Pancreas (tissue), 10 donors: ENCODE results near the gene CMTM8. TPM values are rescaled to one million over a fixed set of nuclear protein-coding genes. Genes with fewer than 3 reads are reported as not detected.

ENCODE experiments used
- ATAC-seq, 4 donors: fragments of 200-7000 bp; cut with Tn5 transposase; one replicate each; pipeline versions ENCODE4 v1.8.0 to v1.9.1; 2020; ENCODE audit warnings: mild to moderate bottlenecking in 4 of 4, moderate library complexity in 4 of 4
- DNase-seq, 6 donors: peaks; one replicate each; pipeline ENCODE4 v3.0.0-alpha.2; 2020
- FAIRE-seq: peaks from 2 replicates; lab custom pipeline; 2012; peaks lifted over from hg19 to GRCh38; lab: Jason Lieb, UNC
- H3K27ac ChIP-seq, 4 donors: fragments of 200-600 bp; sonication (generic); 1 replicate in 3 of 4; 2 replicates in 1 of 4; pipeline versions ENCODE4 v1.5.0 to v1.8.0; 2020
- H3K27me3 ChIP-seq, 4 donors: fragments of 200-600 bp; one replicate each; pipeline ENCODE4 v1.8.0; 2021
- H3K36me3 ChIP-seq, 3 donors: fragments of 200-600 bp; sonication (generic) in 1 of 3; one replicate each; pipeline versions ENCODE4 v1.5.0 to v1.8.0; 2020 to 2021
- H3K4me1 ChIP-seq, 3 donors: fragments of 200-600 bp; one replicate each; pipeline ENCODE4 v1.8.0; 2021
- H3K4me3 ChIP-seq, 4 donors: fragments of 200-600 bp; sonication (generic) in 2 of 4; one replicate each; pipeline versions ENCODE4 v1.5.0 to v1.8.0; 2020 to 2021
- H3K9me3 ChIP-seq, 4 donors: fragments of 200-600 bp; one replicate each; pipeline ENCODE4 v1.8.0; 2021
- CTCF ChIP-seq, 4 donors: fragments of 200-600 bp; sonication (generic) in 3 of 4; IDR thresholded peaks; one replicate each; pipeline versions ENCODE4 v1.5.0 to v1.8.0; 2021; ENCODE audit warnings: antibody characterized with exemption in 4 of 4
- WGBS, 2 donors: extraction: QIAGEN DNeasy Blood & Tissue Kit; methylation state at CpG; one replicate each; pipeline ENCODE4 v1.1.7; 2013; 5-methylcytosine and 5-hydroxymethylcytosine counted together
- intact Hi-C, 3 donors: fragments of 100-400 bp; cut with DNase I; formaldehyde crosslinking; loops; one replicate each; pipeline versions ENCODE4 v1.11.1 to v1.14.2; 2022
- polyA plus RNA-seq, 2 donors: library from polyadenylated mRNA; stranded (reverse); fragments of 200-250 nt; gene quantifications; one replicate each; pipeline ENCODE4 v1.2.3, GENCODE V29; 2013
- total RNA-seq, 6 donors: library from RNA; stranded (reverse); fragmentation: NEBNext Ultra II Directional in 4 of 6; extraction: Animal tissue kit (Norgen Biotek cat#: 25700) in 4 of 6; gene quantifications; one replicate each; pipeline versions ENCODE4 v1.2.1 to v1.2.4, GENCODE V29; 2021 to 2023
- donor health status: healthy with polysubstance abuse.
- donor health status: DM: no; HTN: no; CAD: no; lungs with moderate emphysema.
- donor health status: DM: no; HTN: no; CAD: no.
- donor health status: control.
- donor health status: control.
- donor health status: Bipolar disorder and iron deficiency.
- donor health status: DM: yes; HTN: yes; CAD: no.
- donor health status: DM: no; HTN: no; CAD: no.
- donor health status: DM: no; HTN: no; CAD: no.
- donor health status: DM: yes; HTN: yes; CAD: no.

The CMTM8 gene
- total and polyA plus RNA-seq, 8 donors, result 11.0 to 23.7 (median 16.7) TPM

GRCh38 chr3:32257042-32257441, 18.6 kb downstream of the CMTM8 start:
- Histone ChIP-seq H3K36me3 (no peaks in the 10 kb centered on the region), H3K4me1 (no peaks in the 10 kb centered on the region), H3K27me3 (no peaks in the 10 kb centered on the region), H3K9me3 (no peaks in the 10 kb centered on the region), H3K4me3 (no peak overlapping the region), H3K27ac (no peak overlapping the region)
- no peak for ATAC-seq
- FAIRE-seq, result no peak
- TF ChIP-seq CTCF (IDR thresholded peaks at IDR 0.05), result no peak
- intact Hi-C loops, result no loop called here
- DNase-seq, result no peak
- 97 to 100% methylated on average over 3 of the region's 3 CpGs for WGBS, 2 donors

- no peaks in the 10 kb centered on the region for H3K27me3 ChIP-seq
- intact Hi-C loops, result no loop called here
- H3K9me3 ChIP-seq, result no peaks in the 10 kb centered on the region
- no peaks in the 10 kb centered on the region for H3K4me1 ChIP-seq
- ATAC-seq (peak in 3 of 4 donors; percentile 37 to 54 (median 46)), DNase-seq (no peak), FAIRE-seq (no peak)
- WGBS, 2 donors, result 58 to 64% methylated on average over 6 of the region's 6 CpGs
- no peaks in the 10 kb centered on the region for H3K36me3 ChIP-seq
- no peak overlapping the region for H3K4me3 ChIP-seq
- TF ChIP-seq CTCF (IDR thresholded peaks at IDR 0.05), result no peak
- H3K27ac ChIP-seq, result no peak overlapping the region
Observed at GRCh38 chr3:32257641-32258438, 19.4 kb downstream of the CMTM8 start.

DNA sequence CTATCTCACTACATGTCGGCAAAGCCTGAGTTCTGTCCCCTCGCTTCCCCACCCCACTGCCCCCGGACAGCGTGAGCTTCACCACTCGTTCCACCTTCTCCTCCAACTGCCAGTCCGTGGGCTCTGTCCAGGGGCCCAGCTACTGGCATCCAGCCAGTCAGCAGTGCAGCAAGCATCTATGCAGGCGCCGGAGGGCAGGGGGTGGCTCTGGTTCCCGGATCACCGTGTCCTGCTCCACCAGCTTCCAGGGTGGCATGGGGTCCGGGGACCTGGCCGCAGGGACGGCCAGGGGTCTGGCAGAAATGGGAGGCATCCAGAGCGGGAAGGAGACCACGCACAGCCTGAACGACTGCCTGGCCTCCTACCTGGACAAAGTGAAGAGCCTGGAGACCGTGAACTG, 20.4 kb downstream of the CMTM8 start:
- no peak for TF ChIP-seq CTCF (IDR thresholded peaks at IDR 0.05)
- H3K36me3 ChIP-seq, result no peaks in the 10 kb centered on the region
- FAIRE-seq, result no peak
- no peak for ATAC-seq
- H3K9me3 ChIP-seq, result no peaks in the 10 kb centered on the region
- H3K27ac ChIP-seq, result no peak overlapping the region
- H3K4me3 ChIP-seq, result no peak overlapping the region
- WGBS, 2 donors, result 91 to 93% methylated on average over 17 of the region's 17 CpGs
- no peaks in the 10 kb centered on the region for H3K4me1 ChIP-seq
- intact Hi-C loops, result no loop called here
- peak in 2 of 6 donors; percentile 43 to 69 for DNase-seq
- H3K27me3 ChIP-seq, result no peaks in the 10 kb centered on the region

- no peak for DNase-seq
- Histone ChIP-seq H3K27me3 (no peaks in the 10 kb centered on the region), H3K27ac (no peak overlapping the region), H3K9me3 (no peaks in the 10 kb centered on the region), H3K36me3 (no peaks in the 10 kb centered on the region), H3K4me1 (no peaks in the 10 kb centered on the region), H3K4me3 (no peak overlapping the region)
- no peak for FAIRE-seq
- 63% methylated on average over 3 of the region's 3 CpGs for WGBS, 2 donors
- intact Hi-C loops, result no loop called here
- TF ChIP-seq CTCF (IDR thresholded peaks at IDR 0.05), result no peak
- no peak for ATAC-seq
Observed at GRCh38 chr3:32261545-32261944, 23.1 kb downstream of the CMTM8 start.

- no peak for TF ChIP-seq CTCF (IDR thresholded peaks at IDR 0.05)
- H3K27ac ChIP-seq, result no peak overlapping the region
- intact Hi-C loops, result no loop called here
- ATAC-seq, result no peak
- H3K4me1 ChIP-seq, result no peaks in the 10 kb centered on the region
- H3K9me3 ChIP-seq, result no peaks in the 10 kb centered on the region
- no peak for FAIRE-seq
- DNase-seq, result no peak
- H3K4me3 ChIP-seq, result no peak overlapping the region
- WGBS, 2 donors, result 94 to 96% methylated on average over 2 of the region's 2 CpGs
- no peaks in the 10 kb centered on the region for H3K36me3 ChIP-seq
- H3K27me3 ChIP-seq, result no peaks in the 10 kb centered on the region
Observed at GRCh38 chr3:32262201-32262600, 23.7 kb downstream of the CMTM8 start.
